GM19099 (cell line): ENCODE measurements around the gene LRRC8D.

Experiments used
- POLR2A ChIP-seq: IDR thresholded peaks from 3 replicates; pipeline ENCODE4 v1.6.1; 2011; ENCODE audit warnings: low read depth; ENCODE audit not compliant: insufficient read length; ENCODE audit errors: extremely low read depth

The LRRC8D gene

GRCh38 chr1:89823679-89824292 lies 3.0 kb downstream of the LRRC8D start:
- TF ChIP-seq POLR2A = no peak

GRCh38 chr1:89826594-89826993 lies 5.8 kb downstream of the LRRC8D start:
- no peak for TF ChIP-seq POLR2A

GRCh38 chr1:89827330-89827729 lies 6.5 kb downstream of the LRRC8D start:
- TF ChIP-seq POLR2A = no peak

- no peak for TF ChIP-seq POLR2A
Measured at GRCh38 chr1:89827902-89828301, 7.1 kb downstream of the LRRC8D start.

GRCh38 chr1:89829186-89829585 lies 8.4 kb downstream of the LRRC8D start:
- TF ChIP-seq POLR2A = no peak

GRCh38 chr1:89831462-89832120 lies 10.8 kb downstream of the LRRC8D start:
- no peak for TF ChIP-seq POLR2A

- no peak for TF ChIP-seq POLR2A
Measured at GRCh38 chr1:89832496-89833127, 11.8 kb downstream of the LRRC8D start.

GRCh38 chr1:89833183-89834082 lies 12.6 kb downstream of the LRRC8D start:
- TF ChIP-seq POLR2A = no peak

GRCh38 chr1:89834083-89834704 lies 13.4 kb downstream of the LRRC8D start:
- no peak for TF ChIP-seq POLR2A

- no peak for TF ChIP-seq POLR2A
Measured at GRCh38 chr1:89836252-89837035, 15.6 kb downstream of the LRRC8D start.

- TF ChIP-seq POLR2A = no peak
Measured at GRCh38 chr1:89837036-89837481, 16.2 kb downstream of the LRRC8D start.

- no peak for TF ChIP-seq POLR2A
Measured at GRCh38 chr1:89837510-89837909, 16.7 kb downstream of the LRRC8D start.

- TF ChIP-seq POLR2A = no peak
Measured at GRCh38 chr1:89839516-89839915, 18.7 kb downstream of the LRRC8D start.

- no peak for TF ChIP-seq POLR2A
Measured at GRCh38 chr1:89841507-89841906, 20.7 kb downstream of the LRRC8D start.
